Measurements from ENCODE around the gene PIR. TPM values are rescaled to one million over a fixed set of nuclear protein-coding genes. Genes with fewer than 3 reads are reported as not detected.

PIR gene
- total and polyA plus RNA-seq, 7 experiments from 2014 or later, result 0.49 to 4.6 (median 0.70) TPM; not detected in 4

- no peaks in the 10 kb centered on the region for H3K4me1 ChIP-seq (ENCODE audit: control insufficient read depth in 2 of 2, insufficient read depth in 2 of 2, low read length in 2 of 2)
- H3K9me3 Mint-ChIP-seq, result peaks cover 0 to 3% (median 0%) of the 10 kb centered on the region in 11 donors
- POLR2A ChIA-PET, result no interaction called here
- no peaks in the 10 kb centered on the region for H3K36me3 Mint-ChIP-seq
- H3K27ac Mint-ChIP-seq, result no peak overlapping the region
- no peaks in the 10 kb centered on the region for H3K9me3 ChIP-seq (ENCODE audit: control insufficient read depth in 2 of 3, low read length in 3 of 3)
- no peaks in the 10 kb centered on the region for H3K27me3 ChIP-seq (ENCODE audit: control insufficient read depth in 2 of 2, insufficient read depth in 2 of 2, low read length in 2 of 2)
- no peak overlapping the region for H3K4me3 Mint-ChIP-seq
- no peak overlapping the region for H3K4me3 ChIP-seq (ENCODE audit: low read length)
- no peak overlapping the region for H3K27ac ChIP-seq (ENCODE audit: low read depth, low read length)
- ATAC-seq (no peak), DNase-seq (no peak)
- H3K36me3 ChIP-seq (ENCODE audit: control insufficient read depth in 2 of 3, insufficient read depth in 3 of 3, low read length in 3 of 3), result no peaks in the 10 kb centered on the region
- H3K4me1 Mint-ChIP-seq, result peaks cover 0 to 6% (median 0%) of the 10 kb centered on the region in 7 donors
- CTCF ChIA-PET, result no interaction called here
- intact Hi-C loops (cut with micrococcal nuclease), result no loop called here
- peaks cover 0 to 11% (median 0%) of the 10 kb centered on the region in 5 donors for H3K27me3 Mint-ChIP-seq
Observed at GRCh38 chrX:15350329-15350996, 142.7 kb downstream of the PIR start.

DNA sequence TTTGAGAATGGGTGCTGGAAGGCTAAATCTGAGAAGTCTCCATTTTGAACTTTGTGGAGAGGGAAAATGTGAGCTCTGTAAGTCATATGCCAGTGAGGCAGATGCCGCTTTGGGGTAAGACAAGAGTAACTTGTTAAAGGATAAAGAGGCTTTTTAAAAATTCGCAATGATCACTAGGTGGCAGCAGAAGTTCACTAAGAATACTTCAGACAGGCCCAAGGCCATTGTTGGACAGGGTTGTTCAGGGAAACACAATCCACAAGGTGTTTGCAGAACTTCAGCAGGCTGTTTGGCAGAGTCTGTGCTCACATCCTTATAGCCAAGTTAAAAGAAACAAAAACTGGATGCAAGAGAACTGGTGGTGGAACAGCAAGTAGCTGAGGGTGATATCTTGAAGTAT, 144.1 kb downstream of the PIR start:
- Mint-ChIP-seq H3K9me3 (peaks cover 0 to 3% (median 0%) of the 10 kb centered on the region in 11 donors), H3K4me1 (peaks cover 0 to 6% (median 0%) of the 10 kb centered on the region in 7 donors), H3K27me3 (peaks cover 0 to 10% (median 1%) of the 10 kb centered on the region in 5 donors), H3K36me3 (no peaks in the 10 kb centered on the region), H3K4me3 (no peak overlapping the region), H3K27ac (no peak overlapping the region)
- no peaks in the 10 kb centered on the region for H3K9me3 ChIP-seq (ENCODE audit: control insufficient read depth in 2 of 3, low read length in 3 of 3)
- ATAC-seq, result peak; percentile 55
- H3K36me3 ChIP-seq (ENCODE audit: control insufficient read depth in 2 of 3, insufficient read depth in 3 of 3, low read length in 3 of 3), result no peaks in the 10 kb centered on the region
- no peak overlapping the region for H3K27ac ChIP-seq (ENCODE audit: low read depth, low read length)
- DNase-seq, result peak in 5 of 9 donors; percentile 17 to 27 (median 22)
- ChIA-PET POLR2A (no interaction called here), CTCF (interaction anchor here (1.4 kb wide), 1 partner anchor 9 kb away, joined by 4 read pairs; no protein-coding TSS in a partner anchor)
- no peak overlapping the region for H3K4me3 ChIP-seq (ENCODE audit: low read length)
- intact Hi-C loops (cut with micrococcal nuclease), result loop anchor here (1.0 to 10.0 kb wide), 3 partner anchors 116 to 1346 kb away; no protein-coding TSS in a partner anchor
- H3K27me3 ChIP-seq (ENCODE audit: control insufficient read depth in 2 of 2, insufficient read depth in 2 of 2, low read length in 2 of 2), result no peaks in the 10 kb centered on the region
- no peaks in the 10 kb centered on the region for H3K4me1 ChIP-seq (ENCODE audit: control insufficient read depth in 2 of 2, insufficient read depth in 2 of 2, low read length in 2 of 2)

DNA sequence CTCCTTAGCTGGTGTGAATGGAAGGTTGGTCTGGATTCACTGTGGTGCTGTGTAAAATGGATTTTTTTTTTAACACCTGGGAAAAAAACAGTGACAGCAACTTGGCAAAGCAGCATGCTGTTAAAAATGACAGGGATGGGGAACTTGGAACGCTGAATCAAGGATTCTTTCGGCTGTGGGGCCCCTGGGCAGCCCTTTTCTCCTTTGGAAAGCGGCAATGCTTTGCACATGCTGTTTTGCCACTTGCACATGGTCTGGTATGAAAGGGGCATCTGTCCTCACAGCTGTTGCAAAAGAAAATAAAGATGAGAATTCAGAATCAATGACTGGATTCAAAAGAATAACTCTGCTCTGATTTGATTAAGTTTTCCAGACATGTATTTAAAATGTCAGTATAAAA, 147.2 kb downstream of the PIR start:
- ChIA-PET POLR2A (no interaction called here), CTCF (no interaction called here)
- H3K27ac Mint-ChIP-seq, result no peak overlapping the region
- H3K27me3 ChIP-seq (ENCODE audit: control insufficient read depth in 2 of 2, insufficient read depth in 2 of 2, low read length in 2 of 2), result no peaks in the 10 kb centered on the region
- ATAC-seq, result no peak
- H3K36me3 Mint-ChIP-seq, result no peaks in the 10 kb centered on the region
- no peak overlapping the region for H3K4me3 ChIP-seq (ENCODE audit: low read length)
- H3K27me3 Mint-ChIP-seq, result peaks cover 2 to 20% (median 5%) of the 10 kb centered on the region in 5 donors
- intact Hi-C loops (cut with micrococcal nuclease), result loop anchor here in 1 of 2 donors (10.0 kb wide), 1 partner anchor 219 kb away; no protein-coding TSS in a partner anchor
- no peak overlapping the region for H3K4me3 Mint-ChIP-seq
- peaks cover 0 to 3% (median 0%) of the 10 kb centered on the region in 11 donors for H3K9me3 Mint-ChIP-seq
- H3K4me1 Mint-ChIP-seq, result peaks cover 0 to 6% (median 0%) of the 10 kb centered on the region in 7 donors
- no peak overlapping the region for H3K27ac ChIP-seq (ENCODE audit: low read depth, low read length)
- no peaks in the 10 kb centered on the region for H3K4me1 ChIP-seq (ENCODE audit: control insufficient read depth in 2 of 2, insufficient read depth in 2 of 2, low read length in 2 of 2)
- no peak for DNase-seq
- H3K9me3 ChIP-seq (ENCODE audit: control insufficient read depth in 2 of 3, low read length in 3 of 3), result no peaks in the 10 kb centered on the region
- H3K36me3 ChIP-seq (ENCODE audit: control insufficient read depth in 2 of 3, insufficient read depth in 3 of 3, low read length in 3 of 3), result no peaks in the 10 kb centered on the region

DNA sequence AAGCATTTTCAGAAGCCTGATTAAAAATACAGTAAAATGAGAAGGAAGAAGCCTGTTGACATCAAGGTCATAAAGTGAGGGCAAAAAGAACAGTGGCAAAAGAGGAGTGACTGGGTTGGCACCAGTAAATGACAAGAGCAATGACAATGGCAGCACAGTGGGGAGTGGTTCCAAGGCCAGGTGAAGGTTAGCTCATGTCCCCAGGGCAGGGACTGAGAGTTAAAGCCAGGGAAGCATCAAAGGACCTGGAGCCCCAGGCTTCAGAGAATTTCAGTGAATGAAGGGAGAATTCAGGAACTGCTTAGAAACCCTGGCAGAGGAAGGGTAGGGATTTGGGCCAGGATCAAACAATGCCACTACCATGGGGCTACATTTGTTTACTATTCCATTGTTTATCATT, 149.0 kb downstream of the PIR start:
- Histone ChIP-seq H3K4me1 (ENCODE audit: control insufficient read depth in 2 of 2, insufficient read depth in 2 of 2, low read length in 2 of 2) (no peaks in the 10 kb centered on the region), H3K4me3 (ENCODE audit: low read length) (no peak overlapping the region), H3K27me3 (ENCODE audit: control insufficient read depth in 2 of 2, insufficient read depth in 2 of 2, low read length in 2 of 2) (no peaks in the 10 kb centered on the region), H3K9me3 (ENCODE audit: control insufficient read depth in 2 of 3, low read length in 3 of 3) (no peaks in the 10 kb centered on the region), H3K36me3 (ENCODE audit: control insufficient read depth in 2 of 3, insufficient read depth in 3 of 3, low read length in 3 of 3) (no peaks in the 10 kb centered on the region), H3K27ac (ENCODE audit: low read depth, low read length) (no peak overlapping the region)
- Mint-ChIP-seq H3K36me3 (no peaks in the 10 kb centered on the region), H3K4me1 (no peaks in the 10 kb centered on the region), H3K27ac (no peak overlapping the region), H3K4me3 (no peak overlapping the region), H3K27me3 (peaks cover 5 to 29% (median 6%) of the 10 kb centered on the region in 5 donors), H3K9me3 (no peaks in the 10 kb centered on the region)
- intact Hi-C loops (cut with micrococcal nuclease), result loop anchor here in 1 of 2 donors (10.0 kb wide), 1 partner anchor 221 kb away; no protein-coding TSS in a partner anchor
- ChIA-PET CTCF (no interaction called here), POLR2A (interaction anchor here (0.5 kb wide), 1 partner anchor 22 kb away, joined by 3 read pairs; no protein-coding TSS in a partner anchor)
- ATAC-seq, result no peak
- DNase-seq, result no peak

- Histone ChIP-seq H3K4me1 (ENCODE audit: control insufficient read depth in 2 of 2, insufficient read depth in 2 of 2, low read length in 2 of 2) (no peaks in the 10 kb centered on the region), H3K9me3 (ENCODE audit: control insufficient read depth in 2 of 3, low read length in 3 of 3) (no peaks in the 10 kb centered on the region), H3K27me3 (ENCODE audit: control insufficient read depth in 2 of 2, insufficient read depth in 2 of 2, low read length in 2 of 2) (no peaks in the 10 kb centered on the region), H3K36me3 (ENCODE audit: control insufficient read depth in 2 of 3, insufficient read depth in 3 of 3, low read length in 3 of 3) (no peaks in the 10 kb centered on the region), H3K27ac (ENCODE audit: low read depth, low read length) (no peak overlapping the region), H3K4me3 (ENCODE audit: low read length) (no peak overlapping the region)
- POLR2A ChIA-PET, result no interaction called here
- DNase-seq (no peak), ATAC-seq (no peak)
- peaks cover 6 to 26% (median 8%) of the 10 kb centered on the region in 5 donors for H3K27me3 Mint-ChIP-seq
- intact Hi-C loops (cut with micrococcal nuclease), result loop anchor here in 1 of 2 donors (10.0 kb wide), 1 partner anchor 222 kb away; no protein-coding TSS in a partner anchor
- no peak overlapping the region for H3K27ac Mint-ChIP-seq
- CTCF ChIA-PET, result no interaction called here
- no peaks in the 10 kb centered on the region for H3K4me1 Mint-ChIP-seq
- H3K4me3 Mint-ChIP-seq, result no peak overlapping the region
- H3K9me3 Mint-ChIP-seq, result no peaks in the 10 kb centered on the region
- H3K36me3 Mint-ChIP-seq, result no peaks in the 10 kb centered on the region
Observed at GRCh38 chrX:15343075-15343476, 150.1 kb downstream of the PIR start.

DNA sequence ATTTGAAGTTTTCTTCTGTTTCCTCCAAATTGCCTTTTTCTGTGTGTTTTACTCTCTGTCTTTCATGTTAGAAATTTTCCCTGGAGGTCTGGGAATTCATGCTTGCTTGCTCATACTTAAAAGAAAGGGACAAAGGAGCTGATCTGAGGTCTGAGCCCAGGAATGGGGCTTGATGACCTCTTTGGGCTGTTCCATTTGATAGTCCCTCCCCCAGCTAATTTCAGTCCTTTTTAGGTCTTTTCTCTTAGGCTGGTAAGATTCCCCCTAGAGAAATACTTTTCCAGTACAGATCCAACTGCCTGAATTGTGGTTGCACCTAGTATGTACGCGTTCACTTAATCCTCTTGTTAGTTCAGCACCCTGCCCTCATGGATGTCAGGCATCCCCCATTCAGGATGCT, 152.3 kb downstream of the PIR start:
- H3K4me3 ChIP-seq (ENCODE audit: low read length), result no peak overlapping the region
- POLR2A ChIA-PET, result no interaction called here
- no peak for ATAC-seq
- peaks cover 0 to 5% of the 10 kb centered on the region in 2 donors for H3K4me1 ChIP-seq (ENCODE audit: control insufficient read depth in 2 of 2, insufficient read depth in 2 of 2, low read length in 2 of 2)
- H3K27me3 ChIP-seq (ENCODE audit: control insufficient read depth in 2 of 2, insufficient read depth in 2 of 2, low read length in 2 of 2), result no peaks in the 10 kb centered on the region
- no peak overlapping the region for H3K27ac ChIP-seq (ENCODE audit: low read depth, low read length)
- no peak for DNase-seq
- Mint-ChIP-seq H3K4me1 (peaks cover 0 to 8% (median 6%) of the 10 kb centered on the region in 7 donors), H3K27me3 (peaks cover 6 to 31% (median 15%) of the 10 kb centered on the region in 5 donors), H3K27ac (no peak overlapping the region), H3K9me3 (peaks cover 0 to 3% (median 0%) of the 10 kb centered on the region in 11 donors), H3K36me3 (no peaks in the 10 kb centered on the region), H3K4me3 (no peak overlapping the region)
- H3K36me3 ChIP-seq (ENCODE audit: control insufficient read depth in 2 of 3, insufficient read depth in 3 of 3, low read length in 3 of 3), result no peaks in the 10 kb centered on the region
- H3K9me3 ChIP-seq (ENCODE audit: control insufficient read depth in 2 of 3, low read length in 3 of 3), result no peaks in the 10 kb centered on the region
- CTCF ChIA-PET, result no interaction called here
- intact Hi-C loops (cut with micrococcal nuclease), result loop anchor here in 1 of 2 donors (10.0 kb wide), 1 partner anchor 224 kb away; no protein-coding TSS in a partner anchor
